ENCODE measurements around the gene EIF4G3.

GRCh38 chr1:20884513-20884912 is 292.2 kb downstream of the EIF4G3 start:
- TF ChIP-seq POLR2AphosphoS5 (IDR thresholded peaks at IDR 0.05; ENCODE audit: low read depth, low read length) (no peak), SIN3A (IDR thresholded peaks at IDR 0.05; ENCODE audit: borderline replicate concordance, insufficient read depth, low read length) (no peak), REST (IDR thresholded peaks at IDR 0.05; ENCODE audit: insufficient read depth in 1 of 2, low read depth in 2 of 2, low read length in 2 of 2) (no peak)
